Stimulated activated CD4-positive, alpha-beta T cell treated with anti-CD3 and anti-CD28 coated beads, Interleukin-1b, Interleukin-23, amount 100 ng/mL, for 24 hours (primary cell): ENCODE measurements around the gene DISC1.
"Not testable (repeated sequence)": the region's sequence is repeated elsewhere in the genome, so short reads cannot be mapped to it uniquely, and the experiment has no call there.

ENCODE experiments used
- DNase-seq, 4 experiments: peaks; one replicate each; pipeline ENCODE4 v3.0.0-alpha.2; 2020; ENCODE audit warnings: low read depth in 4 of 4, low spot score in 1 of 4

DISC1 gene

GRCh38 chr1:231763456-231763855, 136.9 kb downstream of the DISC1 start:
- DNase-seq, result no peak

- DNase-seq, result not testable (repeated sequence)
Observed at GRCh38 chr1:231765825-231766224, 139.2 kb downstream of the DISC1 start.

- no peak for DNase-seq
Observed at GRCh38 chr1:231767471-231767870, 140.9 kb downstream of the DISC1 start.

GRCh38 chr1:231768416-231768815, 141.8 kb downstream of the DISC1 start:
- no peak for DNase-seq

GRCh38 chr1:231770506-231771175, 144.1 kb downstream of the DISC1 start:
- no peak for DNase-seq

- DNase-seq, result no peak
Observed at GRCh38 chr1:231774719-231775335, 148.2 kb downstream of the DISC1 start.

- DNase-seq, result no peak
Observed at GRCh38 chr1:231776010-231776756, 149.6 kb downstream of the DISC1 start.

- no peak for DNase-seq
Observed at GRCh38 chr1:231776757-231777062, 150.1 kb downstream of the DISC1 start.

- no peak for DNase-seq
Observed at GRCh38 chr1:231778009-231778719, 151.6 kb downstream of the DISC1 start.

- DNase-seq, result no peak
Observed at GRCh38 chr1:231779081-231779480, 152.5 kb downstream of the DISC1 start.

GRCh38 chr1:231781892-231782291, 155.3 kb downstream of the DISC1 start:
- DNase-seq, result no peak

GRCh38 chr1:231785073-231785472, 158.5 kb downstream of the DISC1 start:
- not testable (repeated sequence) for DNase-seq

- no peak for DNase-seq
Observed at GRCh38 chr1:231786126-231786525, 159.5 kb downstream of the DISC1 start.

- no peak for DNase-seq
Observed at GRCh38 chr1:231792634-231793033, 166.0 kb downstream of the DISC1 start.

- DNase-seq, result no peak
Observed at GRCh38 chr1:231793893-231794292, 167.3 kb downstream of the DISC1 start.

- DNase-seq, result no peak
Observed at GRCh38 chr1:231796141-231796540, 169.6 kb downstream of the DISC1 start.

- DNase-seq, result no peak
Observed at GRCh38 chr1:231799363-231799986, 172.9 kb downstream of the DISC1 start.

- DNase-seq, result no peak
Observed at GRCh38 chr1:231800108-231800507, 173.5 kb downstream of the DISC1 start.

GRCh38 chr1:231801042-231801585, 174.5 kb downstream of the DISC1 start:
- DNase-seq, result no peak

GRCh38 chr1:231803353-231803752, 176.8 kb downstream of the DISC1 start:
- no peak for DNase-seq
